ENCODE data around the gene SH3GL2. TPM values are rescaled to one million over a fixed set of nuclear protein-coding genes. Genes with fewer than 3 reads are reported as not detected.

SH3GL2 gene
- total RNA-seq, 2 donors from 2014 or later, result not detected

- no peak overlapping the region for H3K4me3 Mint-ChIP-seq
- H3K27ac Mint-ChIP-seq, result no peak overlapping the region
- no peak for ATAC-seq (replicated peaks)
- no peaks in the 10 kb centered on the region for H3K4me1 Mint-ChIP-seq
- no peaks in the 10 kb centered on the region for H3K36me3 Mint-ChIP-seq (ENCODE audit: low read depth)
- no peaks in the 10 kb centered on the region for H3K9me3 Mint-ChIP-seq
- H3K27me3 Mint-ChIP-seq, result peaks cover 5% of the 10 kb centered on the region
Measured at GRCh38 chr9:17810728-17811571, 232.1 kb downstream of the SH3GL2 start.

- peaks cover 5% of the 10 kb centered on the region for H3K27me3 Mint-ChIP-seq
- H3K4me3 Mint-ChIP-seq, result no peak overlapping the region
- H3K36me3 Mint-ChIP-seq (ENCODE audit: low read depth), result no peaks in the 10 kb centered on the region
- H3K4me1 Mint-ChIP-seq, result no peaks in the 10 kb centered on the region
- H3K9me3 Mint-ChIP-seq, result no peaks in the 10 kb centered on the region
- ATAC-seq (replicated peaks), result no peak
- no peak overlapping the region for H3K27ac Mint-ChIP-seq
Measured at GRCh38 chr9:17813798-17814197, 234.9 kb downstream of the SH3GL2 start.

- no peak for ATAC-seq (replicated peaks)
- Mint-ChIP-seq H3K4me1 (no peaks in the 10 kb centered on the region), H3K9me3 (no peaks in the 10 kb centered on the region), H3K4me3 (no peak overlapping the region), H3K27me3 (peaks cover 5% of the 10 kb centered on the region), H3K27ac (no peak overlapping the region), H3K36me3 (ENCODE audit: low read depth) (no peaks in the 10 kb centered on the region)
Measured at GRCh38 chr9:17816431-17817027, 237.7 kb downstream of the SH3GL2 start.

GRCh38 chr9:17824191-17824590, 245.3 kb downstream of the SH3GL2 start:
- no peak for ATAC-seq (replicated peaks)
- H3K27me3 Mint-ChIP-seq, result peaks cover 3% of the 10 kb centered on the region
- no peak overlapping the region for H3K4me3 Mint-ChIP-seq
- no peaks in the 10 kb centered on the region for H3K4me1 Mint-ChIP-seq
- no peak overlapping the region for H3K27ac Mint-ChIP-seq
- peaks cover 4% of the 10 kb centered on the region for H3K9me3 Mint-ChIP-seq
- no peaks in the 10 kb centered on the region for H3K36me3 Mint-ChIP-seq (ENCODE audit: low read depth)

DNA sequence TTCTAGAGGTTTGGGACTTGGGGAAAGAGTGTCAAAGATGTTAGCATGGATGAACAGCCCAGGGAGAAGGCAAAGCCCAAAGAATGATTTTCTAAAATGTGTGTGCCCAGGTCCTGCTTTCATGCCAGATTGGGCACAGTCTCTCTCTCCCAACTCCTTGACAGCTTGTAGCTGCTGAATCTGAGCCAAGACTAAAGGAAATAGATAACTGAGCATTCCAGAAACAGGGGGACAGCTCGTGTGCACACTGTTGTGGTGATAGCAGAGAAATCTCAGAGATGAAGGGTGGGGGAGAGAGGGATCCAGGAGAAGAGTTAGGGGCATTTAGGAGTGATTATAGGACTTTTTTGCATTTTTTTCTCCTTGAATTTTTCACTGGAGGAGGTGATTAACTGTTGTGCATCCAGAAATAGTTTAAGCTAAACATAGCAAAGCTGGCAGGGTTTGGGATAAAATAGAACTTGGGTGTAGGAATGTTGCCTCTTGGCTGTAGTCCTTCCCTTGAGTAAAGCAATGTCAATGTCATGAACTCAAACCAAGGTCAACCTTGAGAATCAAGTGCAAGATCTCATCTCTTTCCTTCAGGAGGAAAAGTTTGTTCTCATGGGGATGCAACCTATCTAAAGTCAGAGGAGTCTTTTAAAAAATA, 245.9 kb downstream of the SH3GL2 start:
- Mint-ChIP-seq H3K9me3 (peaks cover 4% of the 10 kb centered on the region), H3K36me3 (ENCODE audit: low read depth) (no peaks in the 10 kb centered on the region), H3K27me3 (peaks cover 3% of the 10 kb centered on the region), H3K27ac (no peak overlapping the region), H3K4me3 (no peak overlapping the region), H3K4me1 (no peaks in the 10 kb centered on the region)
- no peak for ATAC-seq (replicated peaks)

DNA sequence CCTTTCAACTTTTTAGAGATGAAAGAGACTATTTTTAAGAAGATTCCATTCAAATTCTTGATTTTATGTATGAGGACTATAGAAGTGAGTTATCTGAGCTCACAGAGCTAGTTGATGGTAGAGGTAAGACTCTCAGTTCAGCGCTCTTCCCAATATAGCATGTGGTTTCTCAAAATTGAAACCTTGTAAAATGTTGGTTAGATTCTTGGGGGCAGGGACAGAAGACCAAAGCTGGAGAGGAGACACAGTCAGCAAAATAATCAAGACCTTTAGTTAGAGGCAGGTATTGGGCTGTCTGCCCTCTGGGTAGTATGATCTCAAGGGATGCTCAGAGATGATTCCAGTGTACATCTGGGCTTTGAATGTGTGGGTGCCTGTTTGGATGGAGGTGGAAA, 246.4 kb downstream of the SH3GL2 start:
- H3K4me1 Mint-ChIP-seq, result no peaks in the 10 kb centered on the region
- no peaks in the 10 kb centered on the region for H3K36me3 Mint-ChIP-seq (ENCODE audit: low read depth)
- peaks cover 3% of the 10 kb centered on the region for H3K27me3 Mint-ChIP-seq
- peaks cover 4% of the 10 kb centered on the region for H3K9me3 Mint-ChIP-seq
- H3K27ac Mint-ChIP-seq, result no peak overlapping the region
- no peak overlapping the region for H3K4me3 Mint-ChIP-seq
- no peak for ATAC-seq (replicated peaks)

DNA sequence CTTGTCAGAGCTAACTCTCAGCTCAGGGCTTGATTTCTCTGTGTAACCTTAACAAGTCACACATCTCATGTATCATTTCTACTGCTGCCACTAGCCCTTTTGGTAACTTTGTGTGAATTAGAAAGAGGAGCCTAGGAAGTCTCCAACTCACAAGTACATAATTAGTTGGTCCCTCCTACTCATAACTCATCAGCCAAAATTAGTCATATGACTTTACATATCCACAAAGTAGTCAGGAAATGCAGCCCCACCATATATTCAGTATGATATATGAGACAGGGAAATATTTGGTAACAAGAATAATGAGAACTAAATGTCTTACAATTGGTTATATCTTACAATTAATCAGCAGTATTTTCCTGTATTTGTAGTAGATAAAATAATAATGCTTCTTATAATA, 250.2 kb downstream of the SH3GL2 start:
- Mint-ChIP-seq H3K36me3 (ENCODE audit: low read depth) (no peaks in the 10 kb centered on the region), H3K4me1 (no peaks in the 10 kb centered on the region), H3K27ac (no peak overlapping the region), H3K27me3 (peaks cover 3% of the 10 kb centered on the region), H3K9me3 (peaks cover 4% of the 10 kb centered on the region), H3K4me3 (no peak overlapping the region)
- no peak for ATAC-seq (replicated peaks)

DNA sequence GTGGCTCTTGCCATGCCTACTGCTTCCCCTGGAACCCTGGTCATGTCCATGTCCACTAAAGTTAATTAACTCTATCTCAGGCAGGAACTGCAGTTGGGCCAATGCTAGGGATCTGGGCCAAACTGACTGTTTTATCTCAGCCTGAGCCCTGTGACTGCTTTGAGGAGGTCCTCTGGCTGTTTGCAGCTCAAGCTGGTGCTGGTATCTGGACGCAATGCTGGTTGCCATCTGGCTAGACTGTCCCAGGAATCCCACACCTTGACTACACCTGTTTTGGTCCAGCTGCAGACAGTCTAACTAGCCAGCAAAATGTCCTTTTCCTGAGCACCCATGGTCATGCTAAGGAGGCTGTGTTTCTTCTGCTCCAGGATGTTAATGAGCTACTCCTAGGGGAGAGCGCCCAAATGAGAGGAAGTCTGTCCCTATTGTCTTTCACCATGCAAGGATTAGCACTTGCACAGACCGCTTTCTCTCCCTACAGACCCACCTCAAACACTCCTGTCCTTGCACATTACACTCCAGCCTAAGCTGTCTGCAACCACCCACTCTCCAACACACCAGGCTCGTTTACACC, 251.0 kb downstream of the SH3GL2 start:
- Mint-ChIP-seq H3K27me3 (no peaks in the 10 kb centered on the region), H3K4me1 (no peaks in the 10 kb centered on the region), H3K9me3 (no peaks in the 10 kb centered on the region), H3K4me3 (no peak overlapping the region), H3K27ac (no peak overlapping the region), H3K36me3 (ENCODE audit: low read depth) (no peaks in the 10 kb centered on the region)
- ATAC-seq (replicated peaks), result no peak

DNA sequence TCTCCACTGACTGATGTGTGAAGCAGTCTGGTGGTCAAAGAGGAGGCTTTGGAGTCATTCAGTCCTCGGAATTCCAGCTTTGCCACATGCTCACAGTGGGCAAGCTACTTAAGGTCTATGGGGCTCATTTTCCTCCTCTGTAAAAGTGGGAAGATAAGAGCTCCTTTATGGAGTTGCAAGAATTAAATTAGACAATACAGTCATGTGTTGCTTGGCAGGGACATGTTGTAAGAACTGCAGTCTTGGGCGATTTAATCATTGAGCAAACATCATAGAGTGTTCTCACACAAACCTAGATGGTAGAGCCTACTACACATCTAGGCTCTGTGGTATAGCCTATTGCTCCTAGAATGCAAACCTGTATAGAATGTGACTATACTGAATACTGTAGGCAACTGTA, 253.9 kb downstream of the SH3GL2 start:
- ATAC-seq (replicated peaks), result no peak
- no peak overlapping the region for H3K27ac Mint-ChIP-seq
- no peaks in the 10 kb centered on the region for H3K4me1 Mint-ChIP-seq
- no peaks in the 10 kb centered on the region for H3K27me3 Mint-ChIP-seq
- no peaks in the 10 kb centered on the region for H3K9me3 Mint-ChIP-seq
- no peaks in the 10 kb centered on the region for H3K36me3 Mint-ChIP-seq (ENCODE audit: low read depth)
- no peak overlapping the region for H3K4me3 Mint-ChIP-seq

DNA sequence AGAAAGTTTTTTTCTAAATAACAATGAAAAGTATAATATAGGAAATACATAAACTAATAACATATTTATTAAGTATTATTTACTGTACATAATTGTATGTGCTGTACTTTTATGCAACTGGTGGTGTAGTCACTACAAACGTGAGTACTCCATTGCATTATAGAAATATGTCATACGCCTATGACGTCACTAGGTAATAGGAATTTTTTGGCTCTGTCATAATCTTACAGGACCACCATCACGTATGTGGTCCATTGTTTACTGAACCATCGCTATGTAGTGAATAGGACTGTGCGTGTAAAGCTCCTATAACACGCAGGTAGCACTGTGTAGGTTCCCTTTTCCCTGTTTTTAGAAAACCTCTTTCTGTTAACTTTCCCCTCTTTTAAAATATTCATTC, 255.0 kb downstream of the SH3GL2 start:
- Mint-ChIP-seq H3K4me1 (no peaks in the 10 kb centered on the region), H3K36me3 (ENCODE audit: low read depth) (no peaks in the 10 kb centered on the region), H3K27ac (no peak overlapping the region), H3K27me3 (no peaks in the 10 kb centered on the region), H3K4me3 (no peak overlapping the region), H3K9me3 (no peaks in the 10 kb centered on the region)
- ATAC-seq (replicated peaks), result no peak

DNA sequence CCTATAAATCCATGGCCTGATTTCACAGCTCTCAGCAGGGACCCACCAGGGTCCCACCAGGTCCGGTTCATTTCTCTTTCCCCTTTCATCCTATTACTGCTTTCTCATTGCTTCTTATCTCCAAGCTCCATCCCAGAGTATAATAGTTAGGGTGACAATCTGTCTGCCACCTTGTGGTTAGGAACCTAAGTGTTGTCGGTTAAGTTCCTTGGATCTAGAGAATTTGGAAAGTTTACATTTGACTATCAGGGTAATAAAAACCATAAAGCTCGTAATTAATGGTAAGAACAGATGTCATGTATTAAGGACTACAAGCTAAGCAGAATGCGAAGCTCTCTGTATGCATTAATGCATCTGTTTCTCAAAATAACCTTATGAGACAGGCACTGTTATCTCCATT, 259.1 kb downstream of the SH3GL2 start:
- ATAC-seq (replicated peaks), result no peak
- H3K27me3 Mint-ChIP-seq, result no peaks in the 10 kb centered on the region
- H3K4me1 Mint-ChIP-seq, result no peaks in the 10 kb centered on the region
- no peak overlapping the region for H3K4me3 Mint-ChIP-seq
- H3K36me3 Mint-ChIP-seq (ENCODE audit: low read depth), result no peaks in the 10 kb centered on the region
- no peaks in the 10 kb centered on the region for H3K9me3 Mint-ChIP-seq
- H3K27ac Mint-ChIP-seq, result no peak overlapping the region

DNA sequence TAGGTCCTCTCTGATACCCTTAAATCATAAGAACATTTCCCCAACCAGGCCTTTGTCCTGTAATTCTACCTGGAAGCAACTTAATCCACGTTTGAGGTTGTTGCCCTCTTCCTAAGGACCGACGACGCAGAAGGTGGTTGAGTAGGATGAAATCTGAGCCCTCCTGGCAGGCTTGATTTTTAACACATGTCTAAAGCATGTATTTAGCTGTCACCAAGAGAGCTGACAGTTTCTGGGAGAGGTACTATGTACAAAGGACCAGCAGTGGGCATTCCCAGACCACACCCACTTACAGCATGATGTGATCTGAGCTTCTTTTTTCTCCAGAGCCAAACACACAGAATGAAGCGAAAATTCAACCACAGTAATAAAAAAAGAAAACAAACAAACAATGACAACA, 260.9 kb downstream of the SH3GL2 start:
- no peaks in the 10 kb centered on the region for H3K27me3 Mint-ChIP-seq
- ATAC-seq (replicated peaks), result no peak
- H3K4me1 Mint-ChIP-seq, result no peaks in the 10 kb centered on the region
- H3K36me3 Mint-ChIP-seq (ENCODE audit: low read depth), result no peaks in the 10 kb centered on the region
- H3K4me3 Mint-ChIP-seq, result no peak overlapping the region
- H3K27ac Mint-ChIP-seq, result no peak overlapping the region
- no peaks in the 10 kb centered on the region for H3K9me3 Mint-ChIP-seq

GRCh38 chr9:17843236-17843635, 264.4 kb downstream of the SH3GL2 start:
- no peaks in the 10 kb centered on the region for H3K9me3 Mint-ChIP-seq
- no peak overlapping the region for H3K4me3 Mint-ChIP-seq
- no peaks in the 10 kb centered on the region for H3K4me1 Mint-ChIP-seq
- no peak overlapping the region for H3K27ac Mint-ChIP-seq
- ATAC-seq (replicated peaks), result no peak
- H3K27me3 Mint-ChIP-seq, result no peaks in the 10 kb centered on the region
- H3K36me3 Mint-ChIP-seq (ENCODE audit: low read depth), result no peaks in the 10 kb centered on the region
